Non-pigmented ciliary epithelial cell (primary cell): Measurements from ENCODE around the gene FAS.

Source experiments
- DNase-seq: peaks from one replicate; pipeline ENCODE4 v3.0.0-alpha.2; 2010; ENCODE audit warnings: low read depth

FAS gene

DNA sequence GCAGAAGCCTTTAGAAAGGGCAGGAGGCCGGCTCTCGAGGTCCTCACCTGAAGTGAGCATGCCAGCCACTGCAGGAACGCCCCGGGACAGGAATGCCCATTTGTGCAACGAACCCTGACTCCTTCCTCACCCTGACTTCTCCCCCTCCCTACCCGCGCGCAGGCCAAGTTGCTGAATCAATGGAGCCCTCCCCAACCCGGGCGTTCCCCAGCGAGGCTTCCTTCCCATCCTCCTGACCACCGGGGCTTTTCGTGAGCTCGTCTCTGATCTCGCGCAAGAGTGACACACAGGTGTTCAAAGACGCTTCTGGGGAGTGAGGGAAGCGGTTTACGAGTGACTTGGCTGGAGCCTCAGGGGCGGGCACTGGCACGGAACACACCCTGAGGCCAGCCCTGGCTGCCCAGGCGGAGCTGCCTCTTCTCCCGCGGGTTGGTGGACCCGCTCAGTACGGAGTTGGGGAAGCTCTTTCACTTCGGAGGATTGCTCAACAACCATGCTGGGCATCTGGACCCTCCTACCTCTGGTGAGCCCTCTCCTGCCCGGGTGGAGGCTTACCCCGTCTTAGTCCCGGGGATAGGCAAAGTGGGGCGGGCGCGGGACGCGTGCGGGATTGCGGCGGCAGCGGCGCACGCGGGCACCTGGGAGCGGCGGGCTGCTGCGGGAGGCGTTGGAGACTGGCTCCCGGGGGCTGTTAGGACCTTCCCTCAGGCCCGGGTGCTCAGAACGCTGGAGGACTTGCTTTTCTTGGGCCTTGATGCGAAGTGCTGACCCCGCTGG lies at the start of gene FAS:
Gene FAS, plus strand, starts transcription at position 415 of the 777 bp plus-strand sequence. Its CDS starts 79 bp downstream, at position 494.
- DNase-seq = no peak

DNA sequence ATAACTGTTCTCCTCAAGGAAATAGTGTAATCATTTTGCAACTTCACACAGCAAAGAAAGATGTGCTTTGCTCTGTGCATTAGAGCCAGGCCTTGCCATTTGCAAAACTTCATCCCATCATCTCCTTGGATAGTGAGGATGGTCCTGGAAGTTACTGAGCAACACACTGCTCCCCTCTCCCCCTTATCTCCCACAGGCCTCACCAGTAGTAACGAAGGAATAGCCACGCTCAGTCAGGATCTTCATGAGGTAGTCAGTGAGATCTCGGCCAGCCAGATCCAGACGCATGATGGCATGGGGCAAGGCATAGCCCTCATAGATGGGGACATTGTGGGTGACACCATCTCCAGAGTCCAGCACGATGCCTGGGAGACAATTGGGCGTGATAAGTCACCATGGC lies 49.6 kb upstream of the FAS start:
- no peak for DNase-seq

- DNase-seq = no peak
Observed at GRCh38 chr10:88943778-88944177, 46.8 kb upstream of the FAS start.

GRCh38 chr10:88944813-88945212 lies 45.8 kb upstream of the FAS start:
- no peak for DNase-seq

GRCh38 chr10:88946200-88946599 lies 44.4 kb upstream of the FAS start:
- no peak for DNase-seq

DNA sequence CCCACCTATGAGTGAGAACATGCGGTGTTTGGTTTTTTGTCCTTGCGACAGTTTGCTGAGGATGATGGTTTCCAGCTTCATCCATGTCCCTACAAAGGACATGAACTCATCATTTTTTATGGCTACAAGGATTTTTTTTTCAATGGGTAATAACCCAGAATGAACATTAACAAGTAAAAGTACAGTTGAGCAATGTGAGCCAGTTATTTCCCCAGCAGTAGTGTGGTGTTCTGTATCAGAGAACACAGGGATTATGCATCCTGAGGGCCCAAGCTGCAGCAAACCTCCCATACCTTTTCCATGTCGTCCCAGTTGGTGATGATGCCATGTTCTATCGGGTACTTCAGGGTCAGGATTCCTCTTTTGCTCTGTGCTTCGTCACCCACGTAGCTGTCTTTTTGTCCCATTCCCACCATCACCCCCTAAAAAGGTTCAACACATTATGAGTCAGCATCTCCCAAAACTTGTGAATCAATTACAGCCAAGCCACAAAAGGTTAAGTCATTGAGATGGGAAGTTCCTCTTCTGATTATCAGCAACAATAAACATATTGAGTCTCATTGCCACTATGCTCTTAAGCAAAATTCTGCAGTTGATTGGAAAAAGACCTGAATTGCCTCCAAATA lies 43.5 kb upstream of the FAS start:
- DNase-seq = no peak

DNA sequence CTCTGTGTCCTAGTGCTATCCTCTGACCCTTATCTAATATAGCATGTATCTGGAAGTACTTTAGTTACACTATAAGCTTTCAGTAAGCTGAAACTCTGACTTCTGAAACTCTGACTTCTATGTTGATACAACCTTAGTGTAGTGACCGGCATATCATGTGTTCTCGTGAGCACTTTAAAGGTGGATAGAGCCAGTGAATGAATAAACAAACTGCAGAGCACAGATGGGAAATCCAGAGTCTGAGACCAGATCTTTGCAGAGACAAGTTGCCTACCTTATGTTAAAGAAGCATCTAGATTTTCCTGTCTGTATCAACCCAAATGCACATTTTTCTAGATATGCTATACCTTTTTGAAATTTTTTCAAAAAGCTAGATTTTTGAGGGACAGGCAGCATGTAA lies 41.5 kb upstream of the FAS start:
- no peak for DNase-seq

DNA sequence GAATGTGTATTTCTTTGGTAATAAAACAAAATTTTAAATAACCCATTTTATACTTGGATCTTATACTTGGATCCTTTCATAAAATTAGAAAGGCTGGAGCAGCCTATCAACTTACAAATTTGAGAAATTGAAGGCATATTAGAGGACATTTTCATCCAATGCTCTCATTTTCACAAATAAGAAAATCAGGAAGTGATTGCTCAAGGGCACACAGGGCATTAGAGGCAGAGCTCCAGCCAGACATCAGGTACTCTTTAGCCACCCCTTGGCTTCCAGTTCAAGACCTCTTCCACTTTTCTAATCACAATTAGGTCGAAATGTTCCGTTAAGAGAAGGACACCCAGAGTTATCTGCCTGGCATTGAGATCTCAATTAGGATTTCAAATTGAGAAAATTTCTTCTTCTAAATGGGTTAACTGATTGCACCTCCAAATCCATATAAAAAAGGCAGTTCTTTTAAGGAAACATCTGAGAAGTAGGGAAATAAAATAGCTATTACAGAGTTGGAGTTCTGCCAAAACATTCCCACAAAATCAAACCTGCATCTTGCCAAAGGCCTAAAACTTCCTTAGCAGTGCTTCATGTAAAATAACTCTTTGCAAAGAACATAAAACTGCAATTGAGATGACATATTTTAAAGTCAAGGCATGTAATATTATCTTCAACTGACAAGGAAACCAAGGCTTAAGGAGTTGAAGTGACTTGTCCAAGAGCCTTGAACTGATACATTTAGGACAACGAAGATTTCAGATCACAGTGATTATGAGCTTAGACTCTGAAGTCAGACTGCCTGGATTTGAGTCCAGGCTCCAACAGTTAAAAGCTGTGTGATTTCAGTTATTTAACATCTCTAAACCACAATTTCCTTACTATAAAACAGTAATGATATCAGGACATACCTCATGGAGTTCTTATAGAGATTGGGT lies 40.4 kb upstream of the FAS start:
- no peak for DNase-seq

DNA sequence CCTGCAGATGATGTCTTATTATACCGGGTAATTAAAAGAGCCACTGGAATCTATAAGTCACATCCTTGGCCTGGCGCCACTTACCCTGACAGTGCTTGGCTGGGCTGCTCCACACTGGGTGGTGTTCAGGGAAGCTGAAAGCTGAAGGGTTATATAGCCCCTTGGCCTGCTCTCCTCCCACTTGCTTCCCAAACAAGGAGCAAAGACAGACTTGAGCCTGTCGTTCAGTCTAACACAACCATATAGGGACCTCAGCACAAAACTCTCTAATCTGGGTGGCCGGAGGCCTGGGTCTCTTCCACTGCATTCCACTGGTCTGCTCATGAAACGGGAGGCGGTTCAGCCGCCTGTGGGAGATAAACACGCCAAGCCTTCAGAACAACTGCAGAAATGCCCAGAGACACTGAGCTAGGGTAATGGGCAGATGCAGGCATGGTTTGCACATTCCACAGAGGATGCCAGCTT lies 37.9 kb upstream of the FAS start, which contains the start of gene ACTA2:
Gene ACTA2, minus strand, starts transcription at position 127 of the 465 bp plus-strand sequence. CDS start 3,843 bp downstream, outside the sequence.
- no peak for DNase-seq

GRCh38 chr10:88953662-88954061 lies 36.9 kb upstream of the FAS start:
- no peak for DNase-seq

- DNase-seq = no peak
Observed at GRCh38 chr10:88954458-88955083, 36.0 kb upstream of the FAS start.

GRCh38 chr10:88957381-88957780 lies 33.2 kb upstream of the FAS start:
- no peak for DNase-seq

DNA sequence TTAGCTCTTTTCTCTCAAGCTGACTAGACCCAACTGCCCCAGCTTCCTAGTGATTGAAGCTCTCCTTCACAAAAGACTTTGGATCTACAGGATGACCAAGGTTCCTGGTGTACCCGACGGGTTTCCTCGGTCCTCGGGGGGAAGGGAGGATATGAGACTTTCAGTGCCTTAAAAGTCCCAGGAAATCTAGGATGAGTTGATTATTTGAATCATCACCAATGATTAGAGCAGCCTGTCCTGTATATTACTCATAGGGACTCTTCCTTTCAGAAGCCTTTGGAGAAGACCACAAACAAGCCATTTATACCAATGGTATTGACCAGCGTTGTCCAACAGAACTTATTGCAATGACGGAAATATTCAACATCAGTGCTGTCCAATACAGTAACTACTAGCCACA lies 31.9 kb upstream of the FAS start:
- no peak for DNase-seq

- no peak for DNase-seq
Observed at GRCh38 chr10:88960802-88961201, 29.8 kb upstream of the FAS start.

- DNase-seq = no peak
Observed at GRCh38 chr10:88961266-88961665, 29.3 kb upstream of the FAS start.

- no peak for DNase-seq
Observed at GRCh38 chr10:88962336-88962735, 28.3 kb upstream of the FAS start.

- no peak for DNase-seq
Observed at GRCh38 chr10:88963318-88963717, 27.3 kb upstream of the FAS start.

DNA sequence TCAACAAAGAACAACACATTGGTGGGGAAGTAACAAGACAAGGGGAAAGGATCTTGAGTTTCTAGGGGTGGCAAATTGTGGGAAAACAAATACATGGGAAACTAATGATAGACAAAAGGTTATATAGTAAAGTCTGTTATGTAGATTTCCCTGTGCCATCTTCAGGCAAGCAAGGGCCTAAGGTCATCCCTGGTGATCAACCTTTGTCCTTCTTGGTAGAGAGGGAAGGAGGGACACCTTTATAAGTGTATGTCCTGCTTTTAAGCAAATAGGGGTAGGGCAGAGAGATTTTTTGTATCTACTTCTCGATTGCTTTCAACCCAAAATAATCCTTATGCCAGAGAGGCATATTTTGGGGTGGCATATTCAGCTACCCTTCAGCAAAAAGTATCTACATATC lies 26.2 kb upstream of the FAS start:
- DNase-seq = no peak

DNA sequence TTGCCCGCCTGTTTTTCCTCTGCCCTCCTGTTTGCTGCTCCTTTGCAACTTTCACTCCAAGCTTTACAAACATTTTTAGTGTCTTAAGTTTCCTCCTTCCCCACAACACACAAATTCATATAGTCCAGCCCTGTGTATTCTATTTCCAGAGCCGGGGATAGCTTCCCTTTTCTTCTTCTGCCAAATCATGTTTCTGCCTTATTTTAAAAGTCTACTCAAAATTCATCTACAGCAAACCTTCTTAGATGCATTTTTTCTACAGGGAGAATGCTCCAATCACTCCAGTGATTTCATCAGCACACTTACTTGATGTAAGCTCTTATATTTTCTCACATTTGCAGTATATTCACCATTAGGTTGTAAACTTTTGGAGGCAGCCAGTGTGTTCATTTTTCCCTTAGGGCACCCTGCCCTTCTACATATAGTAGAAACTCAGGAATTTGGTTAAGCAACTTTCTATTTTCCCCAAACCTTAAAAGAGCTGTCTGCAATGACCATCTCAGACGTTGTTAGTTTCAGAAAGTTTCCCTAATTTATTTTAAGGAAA lies 25.7 kb upstream of the FAS start:
- DNase-seq = no peak

- no peak for DNase-seq
Observed at GRCh38 chr10:88966797-88967196, 23.8 kb upstream of the FAS start.

DNA sequence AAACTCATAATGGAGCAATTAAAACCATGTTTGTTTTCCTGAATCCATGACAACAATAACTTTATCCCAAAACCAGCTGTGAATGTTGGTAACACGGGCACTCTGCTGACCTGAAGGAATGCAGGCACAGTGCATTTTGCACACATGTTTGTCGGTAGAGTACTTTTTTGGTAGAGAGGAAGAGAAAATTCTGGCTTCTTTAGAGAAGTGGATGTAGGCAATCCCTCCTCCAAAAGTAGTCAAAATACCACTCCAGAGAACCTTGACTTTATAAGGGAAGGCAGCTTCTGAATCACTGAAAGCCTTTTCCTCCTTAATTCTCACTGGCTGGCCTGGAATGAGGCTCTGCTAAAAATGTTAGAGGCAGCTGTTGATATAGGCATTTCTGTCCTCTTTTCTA lies 22.2 kb upstream of the FAS start:
- no peak for DNase-seq
